ENCODE data around the gene SLIT3.

SLIT3 gene

DNA sequence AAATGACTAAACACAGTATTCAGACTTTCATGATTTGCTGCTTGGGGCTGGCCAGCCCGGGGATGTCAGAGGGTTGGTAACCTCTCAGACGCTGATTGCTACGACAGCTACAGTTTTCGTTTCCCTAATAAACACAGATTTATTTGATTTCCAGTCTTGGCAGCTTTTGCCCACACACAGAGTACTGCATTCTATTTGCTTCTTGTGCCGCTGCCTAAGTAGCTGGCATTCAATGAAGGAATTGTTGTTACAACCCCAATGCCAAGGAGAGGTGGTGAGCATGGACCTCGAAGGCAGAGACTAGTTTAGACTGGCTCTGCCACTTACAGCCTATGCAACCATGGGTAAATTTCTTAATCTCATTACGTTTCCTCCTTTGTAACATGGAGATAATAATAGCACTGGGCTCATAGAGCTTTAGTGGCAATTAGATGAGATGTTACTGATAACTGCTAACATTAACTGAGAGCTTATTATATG lies 474.7 kb downstream of the SLIT3 start:
- H3K4me3 ChIP-seq (ENCODE audit: low read depth, low read length), result no peak overlapping the region

DNA sequence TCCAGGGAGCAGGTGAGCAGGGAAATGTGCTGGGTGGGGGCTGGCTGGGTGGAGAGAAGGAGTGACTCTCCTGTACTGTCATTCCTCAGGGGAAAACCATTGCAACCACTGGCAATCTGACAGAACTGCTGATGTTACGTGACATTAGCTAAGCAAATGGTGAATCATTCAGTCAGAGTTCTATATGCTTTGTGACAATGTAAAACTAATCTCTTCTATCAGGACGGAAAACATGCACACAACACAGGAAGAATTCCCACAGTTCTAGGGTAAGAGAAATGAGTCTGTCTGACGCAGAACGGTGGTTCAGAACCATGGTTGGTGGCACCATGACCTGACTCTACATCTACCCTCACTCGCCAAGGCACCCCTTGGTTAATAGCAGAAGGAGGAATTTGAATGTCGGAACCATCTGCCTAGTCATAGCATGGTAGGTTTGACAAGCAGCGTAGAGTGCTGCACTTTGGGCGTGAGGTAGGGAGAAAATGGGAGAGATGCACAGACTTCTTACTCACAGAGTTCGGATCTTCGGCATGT lies 478.1 kb downstream of the SLIT3 start:
- H3K4me3 ChIP-seq (ENCODE audit: low read depth, low read length), result no peak overlapping the region
- DNase-seq (ENCODE audit: low read depth), result no peak
- TF ChIP-seq, protein P1, sequence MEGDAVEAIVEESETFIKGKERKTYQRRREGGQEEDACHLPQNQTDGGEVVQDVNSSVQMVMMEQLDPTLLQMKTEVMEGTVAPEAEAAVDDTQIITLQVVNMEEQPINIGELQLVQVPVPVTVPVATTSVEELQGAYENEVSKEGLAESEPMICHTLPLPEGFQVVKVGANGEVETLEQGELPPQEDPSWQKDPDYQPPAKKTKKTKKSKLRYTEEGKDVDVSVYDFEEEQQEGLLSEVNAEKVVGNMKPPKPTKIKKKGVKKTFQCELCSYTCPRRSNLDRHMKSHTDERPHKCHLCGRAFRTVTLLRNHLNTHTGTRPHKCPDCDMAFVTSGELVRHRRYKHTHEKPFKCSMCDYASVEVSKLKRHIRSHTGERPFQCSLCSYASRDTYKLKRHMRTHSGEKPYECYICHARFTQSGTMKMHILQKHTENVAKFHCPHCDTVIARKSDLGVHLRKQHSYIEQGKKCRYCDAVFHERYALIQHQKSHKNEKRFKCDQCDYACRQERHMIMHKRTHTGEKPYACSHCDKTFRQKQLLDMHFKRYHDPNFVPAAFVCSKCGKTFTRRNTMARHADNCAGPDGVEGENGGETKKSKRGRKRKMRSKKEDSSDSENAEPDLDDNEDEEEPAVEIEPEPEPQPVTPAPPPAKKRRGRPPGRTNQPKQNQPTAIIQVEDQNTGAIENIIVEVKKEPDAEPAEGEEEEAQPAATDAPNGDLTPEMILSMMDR (IDR thresholded peaks at IDR 0.05; ENCODE audit: low read depth, low read length, missing control alignments), result no peak

More for the DNA sequence above, 474.7 kb downstream of the SLIT3 start:
- TF ChIP-seq, protein P1 (IDR thresholded peaks at IDR 0.05; ENCODE audit: low read depth, low read length, missing control alignments), result no peak
- no peak for DNase-seq (ENCODE audit: low read depth)

DNA sequence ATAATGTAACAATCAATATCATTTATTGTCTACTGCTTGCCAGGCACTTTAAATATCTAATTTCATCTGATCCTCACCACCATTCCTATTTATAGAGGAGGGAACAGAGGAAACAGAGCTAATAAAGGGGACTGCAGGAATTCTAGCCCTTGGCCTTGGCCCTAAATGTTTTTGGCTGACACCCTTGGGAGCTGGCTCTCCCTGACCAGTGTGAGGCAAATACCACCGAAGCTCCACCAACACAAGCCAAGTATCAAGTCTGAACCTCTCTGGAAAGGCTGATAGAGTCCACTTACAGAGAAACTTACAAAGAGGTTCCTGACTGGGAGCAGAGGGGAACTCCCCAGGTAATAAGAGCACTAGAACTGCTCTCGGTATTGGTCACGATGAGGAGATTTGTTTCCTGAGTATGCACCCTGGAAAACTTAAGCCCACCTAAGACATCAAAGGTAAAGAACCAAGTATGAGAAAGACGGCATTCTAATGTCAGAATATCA lies 478.6 kb downstream of the SLIT3 start:
- H3K4me3 ChIP-seq (ENCODE audit: low read depth, low read length), result no peak overlapping the region
- no peak for DNase-seq (ENCODE audit: low read depth)
- TF ChIP-seq, protein P1 (IDR thresholded peaks at IDR 0.05; ENCODE audit: low read depth, low read length, missing control alignments), result no peak

DNA sequence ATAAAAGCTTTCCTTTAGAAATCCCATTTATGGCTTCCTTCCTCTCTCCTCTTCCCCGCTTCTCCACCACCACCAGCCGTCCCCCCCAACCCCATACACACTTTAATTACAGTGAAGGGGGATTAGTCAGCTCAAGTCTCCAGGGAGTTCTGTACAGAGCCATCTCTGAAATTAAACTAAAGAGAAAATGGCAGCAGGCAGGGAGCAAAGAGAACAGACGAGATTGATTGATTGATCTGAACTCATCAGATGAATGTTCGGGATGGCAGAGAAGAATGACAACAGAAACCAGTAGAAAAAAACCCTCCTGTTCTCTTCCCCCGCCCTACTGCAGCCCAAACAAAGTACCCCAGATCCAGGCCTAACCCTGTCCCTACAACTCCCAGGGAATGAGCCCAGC lies 480.1 kb downstream of the SLIT3 start:
- TF ChIP-seq, protein P1 (IDR thresholded peaks at IDR 0.05; ENCODE audit: low read depth, low read length, missing control alignments), result no peak
- no peak for DNase-seq (ENCODE audit: low read depth)

DNA sequence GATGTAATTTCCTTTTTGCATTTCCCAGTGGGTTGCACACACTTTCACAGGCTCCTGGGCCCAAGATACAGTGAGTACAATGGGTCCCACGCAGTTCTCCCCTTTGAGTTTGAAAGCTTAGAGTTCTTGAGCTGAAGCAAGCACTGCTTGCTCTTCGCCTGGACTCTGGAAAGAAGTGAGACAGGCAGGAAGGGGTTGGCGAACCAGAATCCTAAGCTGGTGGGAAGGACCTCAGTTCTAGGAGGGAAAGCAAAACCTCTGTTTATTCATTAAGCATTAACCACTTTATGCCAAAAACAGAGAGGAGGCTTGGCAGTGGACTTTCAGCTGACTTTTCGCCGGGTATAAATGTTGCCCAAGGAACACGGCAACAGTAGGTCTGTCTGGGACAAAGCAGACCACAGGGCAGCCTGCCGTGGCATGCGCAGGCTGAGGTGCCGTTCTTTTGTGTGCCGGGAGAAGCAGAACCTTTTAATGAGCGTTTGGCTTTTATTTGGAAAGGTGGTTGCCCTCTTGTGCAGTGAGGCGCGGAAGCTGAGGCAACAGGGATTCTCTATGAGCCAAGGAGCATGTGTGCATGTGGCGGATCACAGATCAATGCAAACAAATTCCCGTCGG lies 481.8 kb downstream of the SLIT3 start:
- TF ChIP-seq, protein P1 (IDR thresholded peaks at IDR 0.05; ENCODE audit: low read depth, low read length, missing control alignments), result no peak
- H3K4me3 ChIP-seq (ENCODE audit: low read depth, low read length), result no peak overlapping the region
- no peak for DNase-seq (ENCODE audit: low read depth)

More for the DNA sequence above, 480.1 kb downstream of the SLIT3 start:
- H3K4me3 ChIP-seq (ENCODE audit: low read depth, low read length), result no peak overlapping the region

DNA sequence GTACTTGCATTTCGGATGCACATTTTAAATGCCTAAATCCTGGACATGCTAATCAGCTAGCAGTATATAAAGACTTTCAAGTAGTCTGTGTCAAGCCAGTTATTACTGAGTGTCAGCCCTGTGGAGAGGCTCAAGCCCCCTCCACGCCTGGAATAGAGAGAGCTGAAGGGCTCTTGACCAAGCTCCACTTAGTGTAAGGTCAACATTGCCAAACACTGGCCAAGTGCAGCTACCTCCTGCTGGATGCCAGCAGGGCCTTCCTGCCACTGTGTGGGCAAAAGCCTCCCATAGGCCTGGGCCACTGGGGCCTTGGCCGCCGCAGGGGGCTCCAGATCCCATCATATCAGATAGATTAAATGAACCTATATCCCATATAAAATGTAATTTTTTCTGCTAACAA lies 482.4 kb downstream of the SLIT3 start:
- no peak overlapping the region for H3K4me3 ChIP-seq (ENCODE audit: low read depth, low read length)
- DNase-seq (ENCODE audit: low read depth), result no peak
- TF ChIP-seq, protein P1 (IDR thresholded peaks at IDR 0.05; ENCODE audit: low read depth, low read length, missing control alignments), result no peak

DNA sequence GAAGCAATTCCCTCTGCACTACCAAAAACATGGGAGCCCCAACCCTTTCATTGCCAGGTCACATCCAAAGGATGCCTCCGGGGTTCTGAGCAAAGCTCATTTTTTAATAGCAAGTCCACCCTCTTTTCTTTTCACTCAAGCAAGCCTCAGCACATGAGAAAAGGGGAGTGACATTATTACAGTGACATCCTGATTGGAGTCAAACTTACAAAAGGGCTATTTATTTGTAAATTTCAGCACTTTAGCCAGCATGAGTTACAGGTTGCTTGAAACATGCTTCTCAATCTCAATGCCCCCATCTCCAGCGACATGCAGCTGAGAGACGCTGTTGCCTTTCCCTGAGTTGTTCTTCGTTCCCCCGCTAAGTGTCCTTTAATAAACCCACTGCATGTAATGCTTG lies 483.3 kb downstream of the SLIT3 start:
- no peak overlapping the region for H3K4me3 ChIP-seq (ENCODE audit: low read depth, low read length)
- TF ChIP-seq, protein P1 (IDR thresholded peaks at IDR 0.05; ENCODE audit: low read depth, low read length, missing control alignments), result no peak
- no peak for DNase-seq (ENCODE audit: low read depth)
